Kidney (tissue), 14 donors: ENCODE measurements around the gene ASAP2. TPM values are rescaled to one million over a fixed set of nuclear protein-coding genes. Genes with fewer than 3 reads are reported as not detected.

Experiments used
- DNase-seq, 5 donors: peaks; one replicate each; pipeline ENCODE4 v3.0.0-alpha.2; 2013 to 2020
- FAIRE-seq: peaks from 2 replicates; lab custom pipeline; 2012; peaks lifted over from hg19 to GRCh38; lab: Jason Lieb, UNC
- H3K27ac ChIP-seq, 2 donors: one replicate each; pipeline ENCODE4 v1.7.0; 2013; ENCODE audit warnings: low read depth in 2 of 2, low read length in 2 of 2, inconsistent platforms in 1 of 2
- H3K27me3 ChIP-seq: one replicate; pipeline ENCODE4 v1.7.1; 2013; ENCODE audit warnings: low read length, inconsistent platforms; ENCODE audit not compliant: control insufficient read depth, insufficient read depth
- H3K36me3 ChIP-seq, 3 donors: one replicate each; pipeline versions ENCODE4 v1.7.0 to v1.7.1; 2013; ENCODE audit warnings: low read length in 3 of 3, control low read depth in 1 of 3, inconsistent platforms in 1 of 3; ENCODE audit not compliant: insufficient read depth in 3 of 3, control insufficient read depth in 2 of 3
- H3K4me1 ChIP-seq, 3 donors: one replicate each; pipeline versions ENCODE4 v1.7.0 to v1.7.1; 2013; ENCODE audit warnings: low read length in 3 of 3, inconsistent platforms in 1 of 3, low read depth in 1 of 3; ENCODE audit not compliant: control insufficient read depth in 2 of 3, insufficient read depth in 2 of 3
- H3K4me3 ChIP-seq, 3 donors: one replicate each; pipeline versions ENCODE4 v1.7.0 to v1.8.1; 2013; ENCODE audit warnings: low read length in 3 of 3, control low read depth in 1 of 3, inconsistent platforms in 1 of 3
- H3K9ac ChIP-seq, 3 donors: one replicate each; pipeline versions ENCODE4 v1.7.0 to v1.7.1; 2013; ENCODE audit warnings: low read length in 3 of 3, control low read depth in 1 of 3, inconsistent platforms in 1 of 3
- H3K9me3 ChIP-seq, 3 donors: one replicate each; pipeline versions ENCODE4 v1.7.0 to v1.7.1; 2013; ENCODE audit warnings: low read length in 3 of 3, control low read depth in 1 of 3, inconsistent platforms in 1 of 3; ENCODE audit not compliant: control insufficient read depth in 2 of 3, insufficient read depth in 1 of 3
- CTCF ChIP-seq: IDR thresholded peaks from 3 replicates; pipeline ENCODE4 v1.5.1; 2012; ENCODE audit warnings: mild to moderate bottlenecking, moderate library complexity, borderline replicate concordance; ENCODE audit not compliant: insufficient read depth; ENCODE audit errors: extremely low read depth
- intact Hi-C: fragments of 100-400 bp; cut with DNase I; formaldehyde crosslinking; loops from one replicate; pipeline ENCODE4 v1.11.1; 2022
- polyA plus RNA-seq: library from polyadenylated mRNA; stranded (reverse); fragments of 350-450 nt; fragmentation: Illumina TruSeq; extraction: RNeasy Lipid Tissue Mini Kit (QIAGEN cat#74804); gene quantifications from one replicate; pipeline ENCODE4 v1.2.3, GENCODE V29; 2014; ENCODE audit warnings: low read depth, low replicate concordance; ENCODE audit not compliant: insufficient read depth
- total RNA-seq: library from RNA; stranded (reverse); fragmentation: NEBNext Ultra II Directional; extraction: Animal tissue kit (Norgen Biotek cat#: 25700); gene quantifications from one replicate; pipeline ENCODE4 v1.2.1, GENCODE V29; 2021
- donor health status: control.
- donor health status: control.
- donor health status: control.
- donor health status: control.
- donor health status: control.
- donor health status: DM: yes; HTN: yes; CAD: no.
- donor health status: Normal renal cell carcinoma (clear cell type).

ASAP2 gene
- total and polyA plus RNA-seq, 2 donors from 2014 or later, result 26.2 to 54.8 TPM

DNA sequence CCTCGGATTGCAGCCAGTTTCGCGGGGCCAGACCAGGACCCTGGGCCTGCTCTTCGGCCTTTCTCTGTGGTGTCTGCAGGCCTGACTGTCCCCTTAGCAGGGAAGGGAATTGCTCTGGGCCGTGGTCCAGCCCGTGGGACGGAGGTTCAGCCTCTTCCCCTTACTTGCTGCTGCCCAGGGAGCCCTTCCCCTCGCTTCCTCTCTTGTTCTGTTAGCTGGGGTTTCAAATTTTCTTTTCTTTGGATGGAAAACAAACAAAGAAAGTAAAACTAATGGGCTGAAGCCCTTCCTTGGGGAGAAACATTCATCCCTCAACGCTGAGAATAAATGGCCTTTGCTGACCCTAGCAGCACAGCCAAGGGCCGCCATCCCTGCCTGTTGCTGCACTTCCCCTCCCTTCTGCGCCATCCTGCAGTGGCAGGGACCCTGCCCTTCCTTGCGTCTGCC lies 52.4 kb downstream of the ASAP2 start:
- Histone ChIP-seq H3K4me1 (peaks cover 0 to 60% (median 58%) of the 10 kb centered on the region in 3 donors), H3K27ac (peak overlapping the region; percentile 20 to 54), H3K27me3 (no peaks in the 10 kb centered on the region), H3K4me3 (no peak overlapping the region), H3K9me3 (no peaks in the 10 kb centered on the region), H3K9ac (no peak overlapping the region), H3K36me3 (no peaks in the 10 kb centered on the region)
- FAIRE-seq (no peak), DNase-seq (peak in 3 of 5 donors; percentile 45 to 92 (median 64))
- intact Hi-C loops, result no loop called here
- TF ChIP-seq CTCF, result no peak

DNA sequence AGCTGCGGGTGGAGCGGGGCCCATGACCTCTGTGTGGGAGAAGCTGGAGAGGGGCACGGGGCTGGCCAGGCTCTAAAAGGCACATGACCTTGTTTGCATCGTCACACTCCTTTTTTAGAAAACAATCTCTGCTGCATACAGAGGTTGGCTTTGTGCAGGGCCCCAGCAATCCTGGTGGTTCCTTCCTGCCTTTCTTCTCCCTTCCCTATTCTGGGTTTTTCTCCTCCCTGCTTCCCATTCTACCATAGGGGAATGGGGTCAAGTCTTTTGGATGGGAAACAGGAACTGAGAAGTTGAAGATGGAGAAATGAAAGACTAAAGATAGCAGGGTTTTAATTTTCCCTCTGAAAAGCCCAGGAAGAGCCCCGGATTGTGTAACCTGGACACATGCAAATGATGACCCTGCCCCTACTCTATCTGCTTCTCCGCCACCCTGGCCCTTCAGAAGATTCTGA lies 53.9 kb downstream of the ASAP2 start:
- Histone ChIP-seq H3K27me3 (no peaks in the 10 kb centered on the region), H3K4me1 (peaks cover 0 to 67% (median 61%) of the 10 kb centered on the region in 3 donors), H3K4me3 (no peak overlapping the region), H3K9me3 (no peaks in the 10 kb centered on the region), H3K36me3 (no peaks in the 10 kb centered on the region), H3K27ac (peak overlapping the region; percentile 68 to 74), H3K9ac (no peak overlapping the region)
- FAIRE-seq (no peak), DNase-seq (no peak)
- no peak for TF ChIP-seq CTCF
- intact Hi-C loops, result no loop called here

DNA sequence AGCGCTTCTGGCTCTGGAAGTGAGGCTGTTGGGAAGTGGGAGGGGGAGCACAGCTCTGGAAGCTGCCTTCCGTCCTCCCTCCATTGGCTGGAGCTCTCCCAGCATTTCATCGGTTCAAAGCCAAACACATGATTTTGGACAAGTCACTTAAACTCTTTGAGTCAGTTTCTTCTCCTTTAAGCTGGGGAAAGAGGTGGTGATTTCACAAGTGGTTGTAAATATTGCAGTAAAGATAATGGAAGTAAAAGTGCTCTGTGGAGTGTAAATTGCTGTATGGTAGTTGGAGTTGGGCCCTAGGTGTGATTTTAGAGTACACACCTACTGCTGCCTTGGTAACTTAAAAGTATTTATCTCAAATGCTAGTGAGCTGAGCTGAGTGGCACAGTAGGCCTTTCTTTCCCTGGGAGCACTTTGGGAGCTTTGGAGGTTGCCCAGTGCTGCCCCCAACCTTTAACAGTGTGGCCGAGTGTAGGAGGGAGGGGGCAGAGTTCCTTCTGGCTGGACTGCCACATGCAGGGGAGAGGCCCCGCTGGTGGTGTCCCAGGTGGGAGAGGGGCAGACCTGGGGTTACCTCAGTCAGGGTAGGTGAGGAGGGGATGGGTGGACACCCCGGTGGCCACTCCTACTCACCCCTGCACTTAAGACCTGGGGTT lies 54.7 kb downstream of the ASAP2 start:
- Histone ChIP-seq H3K27me3 (no peaks in the 10 kb centered on the region), H3K9me3 (no peaks in the 10 kb centered on the region), H3K4me3 (no peak overlapping the region), H3K4me1 (peaks cover 0 to 63% (median 60%) of the 10 kb centered on the region in 3 donors), H3K9ac (no peak overlapping the region), H3K27ac (peak overlapping the region; percentile 68 to 74), H3K36me3 (no peaks in the 10 kb centered on the region)
- intact Hi-C loops, result no loop called here
- FAIRE-seq (no peak), DNase-seq (peak in 1 of 5 donors; percentile 51)
- no peak for TF ChIP-seq CTCF
